PC-3 (cell line): Measurements from ENCODE around the gene DLGAP1. TPM values are rescaled to one million over a fixed set of nuclear protein-coding genes. Genes with fewer than 3 reads are reported as not detected.

ENCODE experiments used
- ATAC-seq: fragments of 200-7000 bp; cut with Tn5 transposase; 2 replicates; pipeline ENCODE4 v1.9.1; 2020; ENCODE audit warnings: mild to moderate bottlenecking, moderate library complexity
- BruUV-seq: library from RNA; stranded (reverse); fragments of 400-500 nt; replicated peaks from 2 replicates; lab custom pipeline; 2021; lab: Mats Ljungman, UMichigan
- CTCF ChIA-PET: fragments of 300-600 bp; sonication (Branson Sonifier 250); formaldehyde crosslinking; loops from one replicate; lab custom pipeline; 2022; ENCODE audit warnings: antibody characterized with exemption; lab: Charles Lee
- POLR2A ChIA-PET: fragments of 300-600 bp; sonication (Branson Sonifier 250); formaldehyde crosslinking; loops from one replicate; lab custom pipeline; 2022; ENCODE audit warnings: antibody characterized with exemption; ENCODE audit not compliant: unreplicated experiment; lab: Charles Lee
- DNase-seq: peaks from one replicate; pipeline ENCODE4 v3.0.0-alpha.2; 2015
- H2AFZ ChIP-seq: fragments of 300-600 bp; sonication (generic); 2 replicates; pipeline ENCODE4 v1.6.0; 2016; ENCODE audit warnings: antibody characterized with exemption, low read length
- H3F3A ChIP-seq: fragments of 300-600 bp; sonication (generic); one replicate; pipeline ENCODE4 v1.6.0; 2017; ENCODE audit warnings: antibody characterized with exemption, low read length, control low read depth, mild to moderate bottlenecking; ENCODE audit not compliant: unreplicated experiment
- H3K27ac ChIP-seq: fragments of 300-600 bp; sonication (generic); 2 replicates; pipeline ENCODE4 v1.5.1; 2016; ENCODE audit warnings: mild to moderate bottlenecking, low read length
- H3K27me3 ChIP-seq: fragments of 300-600 bp; sonication (generic); 2 replicates; pipeline ENCODE4 v1.6.1; 2016; ENCODE audit warnings: low read length, mixed read lengths
- H3K36me3 ChIP-seq: fragments of 300-600 bp; sonication (generic); 2 replicates; pipeline ENCODE4 v1.6.1; 2016; ENCODE audit warnings: low read depth, mixed run types, low read length, mixed read lengths
- H3K4me1 ChIP-seq: fragments of 300-600 bp; sonication (generic); 2 replicates; pipeline ENCODE4 v1.5.1; 2016; ENCODE audit warnings: low read length; ENCODE audit not compliant: insufficient read depth
- H3K4me2 ChIP-seq: fragments of 300-600 bp; sonication (generic); 2 replicates; pipeline ENCODE4 v1.6.0; 2016; ENCODE audit warnings: low read length
- H3K4me3 ChIP-seq: fragments of 300-600 bp; sonication (generic); 2 replicates; pipeline ENCODE4 v1.5.1; 2016; ENCODE audit warnings: mild to moderate bottlenecking, low read length, mixed read lengths
- H3K79me2 ChIP-seq: fragments of 300-600 bp; sonication (generic); 2 replicates; pipeline ENCODE4 v1.6.1; 2017; ENCODE audit warnings: low read length, mixed read lengths
- H3K9ac ChIP-seq: fragments of 300-600 bp; sonication (generic); 2 replicates; pipeline ENCODE4 v1.6.0; 2016; ENCODE audit warnings: mild to moderate bottlenecking, low read length
- H3K9me2 ChIP-seq: fragments of 300-600 bp; sonication (generic); replicated peaks from 2 replicates; pipeline ENCODE4 v1.6.1; 2016; ENCODE audit warnings: mixed run types, low read length, mixed read lengths
- H3K9me3 ChIP-seq: fragments of 300-600 bp; sonication (generic); 2 replicates; pipeline ENCODE4 v1.6.1; 2016; ENCODE audit warnings: low read length, mixed read lengths
- H4K20me1 ChIP-seq: fragments of 300-600 bp; sonication (generic); 2 replicates; pipeline ENCODE4 v1.6.1; 2016; ENCODE audit warnings: low read length, mixed read lengths
- EZH2 ChIP-seq: fragments of 300-600 bp; sonication (generic); IDR thresholded peaks from one replicate; pipeline ENCODE4 v1.6.1; 2017; ENCODE audit warnings: antibody characterized with exemption, mild to moderate bottlenecking, low read length; ENCODE audit not compliant: unreplicated experiment
- EZH2phosphoT487 ChIP-seq: fragments of 300-600 bp; sonication (generic); IDR thresholded peaks from 2 replicates; pipeline ENCODE4 v1.6.1; 2018; ENCODE audit warnings: mild to moderate bottlenecking, antibody characterized with exemption, low read length, borderline replicate concordance
- intact Hi-C: fragments of 100-400 bp; cut with micrococcal nuclease; formaldehyde crosslinking; loops from 2 replicates; pipeline ENCODE4 v1.9.0; 2023
- total RNA-seq: library from RNA; depleted of rRNA; stranded (reverse); fragments of >200 nt; gene quantifications from 2 replicates; pipeline ENCODE4 v1.2.3, GENCODE V29; 2014
- TF ChIP-seq, protein P1 (sequence below): fragments of 300-600 bp; sonication (generic); conservative IDR thresholded peaks from 2 replicates; pipeline ENCODE4 v1.5.1; 2017; ENCODE audit warnings: antibody characterized with exemption, low read depth, mild to moderate bottlenecking, low read length

The DLGAP1 gene
- total RNA-seq, 1 experiment from 2014 or later = not detected

- H4K20me1 ChIP-seq = no peaks in the 10 kb centered on the region
- TF ChIP-seq EZH2 (no peak), EZH2phosphoT487 (no peak)
- no peaks in the 10 kb centered on the region for H3K36me3 ChIP-seq
- POLR2A ChIA-PET = no interaction called here
- H3K27ac ChIP-seq = no peak overlapping the region
- no peaks in the 10 kb centered on the region for H3F3A ChIP-seq
- no peaks in the 10 kb centered on the region for H3K9me3 ChIP-seq
- H2AFZ ChIP-seq = no peak overlapping the region
- no peaks in the 10 kb centered on the region for H3K27me3 ChIP-seq
- H3K79me2 ChIP-seq = no peaks in the 10 kb centered on the region
- no peak overlapping the region for H3K4me2 ChIP-seq
- no TSS peak for BruUV-seq
- intact Hi-C loops = no loop called here
- H3K9me2 ChIP-seq = no peaks in the 10 kb centered on the region
- DNase-seq = no peak
- CTCF ChIA-PET = no interaction called here
- H3K4me1 ChIP-seq = no peaks in the 10 kb centered on the region
- no peak overlapping the region for H3K9ac ChIP-seq
- H3K4me3 ChIP-seq = no peak overlapping the region
- ATAC-seq = no peak
Measured at GRCh38 chr18:3691705-3692104, 763.4 kb downstream of the DLGAP1 start.

GRCh38 chr18:3690764-3691066 lies 764.4 kb downstream of the DLGAP1 start:
- Histone ChIP-seq H3K9me2 (no peaks in the 10 kb centered on the region), H3K79me2 (no peaks in the 10 kb centered on the region), H3K4me3 (no peak overlapping the region), H3K9me3 (no peaks in the 10 kb centered on the region), H3K9ac (no peak overlapping the region), H3K4me1 (no peaks in the 10 kb centered on the region), H2AFZ (no peak overlapping the region), H3K4me2 (no peak overlapping the region), H4K20me1 (no peaks in the 10 kb centered on the region), H3F3A (no peaks in the 10 kb centered on the region), H3K27ac (no peak overlapping the region), H3K36me3 (no peaks in the 10 kb centered on the region), H3K27me3 (no peaks in the 10 kb centered on the region)
- POLR2A ChIA-PET = no interaction called here
- TF ChIP-seq EZH2 (no peak), EZH2phosphoT487 (no peak)
- TF ChIP-seq, protein P1, sequence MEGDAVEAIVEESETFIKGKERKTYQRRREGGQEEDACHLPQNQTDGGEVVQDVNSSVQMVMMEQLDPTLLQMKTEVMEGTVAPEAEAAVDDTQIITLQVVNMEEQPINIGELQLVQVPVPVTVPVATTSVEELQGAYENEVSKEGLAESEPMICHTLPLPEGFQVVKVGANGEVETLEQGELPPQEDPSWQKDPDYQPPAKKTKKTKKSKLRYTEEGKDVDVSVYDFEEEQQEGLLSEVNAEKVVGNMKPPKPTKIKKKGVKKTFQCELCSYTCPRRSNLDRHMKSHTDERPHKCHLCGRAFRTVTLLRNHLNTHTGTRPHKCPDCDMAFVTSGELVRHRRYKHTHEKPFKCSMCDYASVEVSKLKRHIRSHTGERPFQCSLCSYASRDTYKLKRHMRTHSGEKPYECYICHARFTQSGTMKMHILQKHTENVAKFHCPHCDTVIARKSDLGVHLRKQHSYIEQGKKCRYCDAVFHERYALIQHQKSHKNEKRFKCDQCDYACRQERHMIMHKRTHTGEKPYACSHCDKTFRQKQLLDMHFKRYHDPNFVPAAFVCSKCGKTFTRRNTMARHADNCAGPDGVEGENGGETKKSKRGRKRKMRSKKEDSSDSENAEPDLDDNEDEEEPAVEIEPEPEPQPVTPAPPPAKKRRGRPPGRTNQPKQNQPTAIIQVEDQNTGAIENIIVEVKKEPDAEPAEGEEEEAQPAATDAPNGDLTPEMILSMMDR = no peak
- CTCF ChIA-PET = no interaction called here
- no TSS peak for BruUV-seq
- no peak for DNase-seq
- no peak for ATAC-seq
- intact Hi-C loops = no loop called here

- Histone ChIP-seq H3K9me3 (no peaks in the 10 kb centered on the region), H3K4me1 (no peaks in the 10 kb centered on the region), H3K4me2 (no peak overlapping the region), H3K27me3 (no peaks in the 10 kb centered on the region), H2AFZ (no peak overlapping the region), H3K27ac (no peak overlapping the region), H3F3A (no peaks in the 10 kb centered on the region), H3K9ac (no peak overlapping the region), H3K4me3 (no peak overlapping the region), H3K9me2 (no peaks in the 10 kb centered on the region), H4K20me1 (no peaks in the 10 kb centered on the region), H3K79me2 (no peaks in the 10 kb centered on the region), H3K36me3 (no peaks in the 10 kb centered on the region)
- BruUV-seq = no TSS peak
- intact Hi-C loops = no loop called here
- no peak for ATAC-seq
- no peak for DNase-seq
- ChIA-PET CTCF (no interaction called here), POLR2A (no interaction called here)
- TF ChIP-seq, protein P1 = no peak
- TF ChIP-seq EZH2 = no peak
- TF ChIP-seq EZH2phosphoT487 = no peak
Measured at GRCh38 chr18:3689986-3690763, 764.9 kb downstream of the DLGAP1 start.
